Upper lobe of left lung (tissue), 4 donors: ENCODE measurements around the gene CMIP.

Experiments used
- CTCF ChIP-seq, 6 experiments: fragments of 450-650 bp in 4 of 6; fragments of 200-600 bp in 2 of 6; sonication (generic) in 2 of 6; IDR thresholded peaks; one replicate each; pipeline ENCODE4 v1.5.1; 2016 to 2019; ENCODE audit warnings: antibody characterized with exemption in 6 of 6
- EP300 ChIP-seq, 4 donors: sonication (generic); formaldehyde crosslinking; IDR thresholded peaks; one replicate each; pipeline ENCODE4 v1.5.1; 2017; ENCODE audit warnings: antibody characterized with exemption in 4 of 4, control low read depth in 2 of 4
- POLR2A ChIP-seq, 4 donors: fragments of 450-650 bp; IDR thresholded peaks; one replicate each; pipeline ENCODE4 v1.5.1; 2016 to 2017; ENCODE audit warnings: antibody characterized with exemption in 4 of 4, mild to moderate bottlenecking in 2 of 4
- POLR2AphosphoS5 ChIP-seq, 2 donors: sonication (generic); formaldehyde crosslinking; IDR thresholded peaks; one replicate each; pipeline ENCODE4 v1.5.1; 2017; ENCODE audit warnings: antibody characterized with exemption in 2 of 2

- TF ChIP-seq CTCF (IDR thresholded peaks at IDR 0.05), result no peak
- no peak for TF ChIP-seq POLR2A (IDR thresholded peaks at IDR 0.05)
- no peak for TF ChIP-seq POLR2AphosphoS5 (IDR thresholded peaks at IDR 0.05)
- no peak for TF ChIP-seq EP300 (IDR thresholded peaks at IDR 0.05)
Measured at GRCh38 chr16:81607006-81607405, 162.4 kb downstream of the CMIP start.
